Keratinocyte (primary cell): Measurements from ENCODE around the gene CDH8. TPM values are rescaled to one million over a fixed set of nuclear protein-coding genes. Genes with fewer than 3 reads are reported as not detected.

ENCODE experiments used
- DNase-seq: peaks from one replicate; pipeline ENCODE4 v3.0.0-alpha.2; 2011; ENCODE audit warnings: low read depth, missing footprints, low spot score
- FAIRE-seq: peaks from 2 replicates; lab custom pipeline; 2011; peaks lifted over from hg19 to GRCh38; lab: Jason Lieb, UNC
- H2AFZ ChIP-seq: 2 replicates; pipeline ENCODE4 v1.6.0; 2012; ENCODE audit warnings: low read length, control low read depth, inconsistent platforms; ENCODE audit not compliant: control insufficient read depth
- H3K27ac ChIP-seq: 2 replicates; pipeline ENCODE4 v1.5.1; 2011; ENCODE audit warnings: low read length; ENCODE audit not compliant: control insufficient read depth, insufficient read depth
- H3K27me3 ChIP-seq: 3 replicates; pipeline ENCODE4 v1.6.0; 2011; ENCODE audit warnings: low read length; ENCODE audit not compliant: control insufficient read depth, insufficient read depth; ENCODE audit errors: extremely low read depth
- H3K36me3 ChIP-seq, 2 experiments: 2 replicates in 1 of 2; 3 replicates in 1 of 2; pipeline ENCODE4 v1.5.1; 2011; ENCODE audit warnings: low read length in 2 of 2, mild to moderate bottlenecking in 1 of 2; ENCODE audit not compliant: control insufficient read depth in 2 of 2, insufficient read depth in 2 of 2; ENCODE audit errors: extremely low read depth in 1 of 2
- H3K4me1 ChIP-seq: 3 replicates; pipeline ENCODE4 v1.5.1; 2011; ENCODE audit warnings: low read length; ENCODE audit not compliant: control insufficient read depth, insufficient read depth; ENCODE audit errors: extremely low read depth
- H3K4me2 ChIP-seq: 3 replicates; pipeline ENCODE4 v1.6.0; 2011; ENCODE audit warnings: low read depth, low read length; ENCODE audit not compliant: control insufficient read depth, insufficient read depth; ENCODE audit errors: extremely low read depth
- H3K4me3 ChIP-seq, 3 experiments: fragments of 200-600 bp in 1 of 3; sonication (generic) in 1 of 3; 2 replicates in 2 of 3; 3 replicates in 1 of 3; pipeline ENCODE4 v1.5.1; 2011 to 2016; ENCODE audit warnings: low read length in 3 of 3, mild to moderate bottlenecking in 3 of 3, control low read depth in 2 of 3, inconsistent platforms in 1 of 3, low read depth in 1 of 3, mixed read lengths in 1 of 3, mixed run types in 1 of 3, moderate library complexity in 1 of 3; ENCODE audit not compliant: control insufficient read depth in 2 of 3, insufficient read depth in 2 of 3; ENCODE audit errors: extremely low read depth in 1 of 3
- H3K79me2 ChIP-seq: 2 replicates; pipeline ENCODE4 v1.6.0; 2012; ENCODE audit warnings: low read length; ENCODE audit not compliant: control insufficient read depth, insufficient read depth
- H3K9ac ChIP-seq: 3 replicates; pipeline ENCODE4 v1.6.0; 2011; ENCODE audit warnings: low read length; ENCODE audit not compliant: control insufficient read depth, insufficient read depth; ENCODE audit errors: extremely low read depth
- H3K9me1 ChIP-seq: 3 replicates; pipeline ENCODE4 v1.6.0; 2011; ENCODE audit warnings: low read length; ENCODE audit not compliant: control insufficient read depth, insufficient read depth; ENCODE audit errors: extremely low read depth
- H3K9me3 ChIP-seq: 2 replicates; pipeline ENCODE4 v1.5.1; 2012; ENCODE audit warnings: low read depth, low read length; ENCODE audit not compliant: control insufficient read depth
- H4K20me1 ChIP-seq: 3 replicates; pipeline ENCODE4 v1.6.0; 2011; ENCODE audit warnings: low read length; ENCODE audit not compliant: control insufficient read depth, insufficient read depth; ENCODE audit errors: extremely low read depth
- EZH2 ChIP-seq: IDR thresholded peaks from one replicate; pipeline ENCODE4 v1.6.1; 2012; ENCODE audit warnings: inconsistent platforms, mild to moderate bottlenecking, low read length, moderate library complexity
- dilution Hi-C: fragments of 300-500 bp; cut with MboI; formaldehyde crosslinking; loops from one replicate; pipeline ENCODE4 v1.7.0; 2020; ENCODE audit warnings: low sequenced_read_pairs; ENCODE audit not compliant: extremely low pct_ligation_motif_present
- polyA plus RNA-seq, 5 experiments: library from polyadenylated mRNA; depleted of rRNA in 3 of 5; stranded (reverse) in 3 of 5; stranded (forward) in 1 of 5; unstranded in 1 of 5; fragments of >200 nt; gene quantifications; 1 replicate in 1 of 5; 2 replicates in 3 of 5; 3 replicates in 1 of 5; pipeline versions ENCODE4 v1.2.1 to v1.2.3, GENCODE V29; 2011 to 2012; ENCODE audit warnings: missing spikeins in 2 of 5, low read depth in 1 of 5, low replicate concordance in 1 of 5
- TF ChIP-seq, protein P1 (sequence below), 3 experiments: IDR thresholded peaks in 1 of 3; conservative IDR thresholded peaks in 1 of 3; optimal IDR thresholded peaks in 1 of 3; 2 replicates in 2 of 3; 3 replicates in 1 of 3; pipeline versions ENCODE3 to v1.5.1; 2011; ENCODE audit warnings: low read length in 3 of 3, mild to moderate bottlenecking in 3 of 3, moderate library complexity in 2 of 3, control low read depth in 1 of 3, inconsistent platforms in 1 of 3; ENCODE audit not compliant: insufficient read depth in 2 of 3; ENCODE audit errors: extremely low read depth in 1 of 3

Gene CDH8
- polyA plus RNA-seq, 1 donor (not counting 4 experiments of a cell fraction or from before 2014, with no cell fraction given) = 0.18 TPM

DNA sequence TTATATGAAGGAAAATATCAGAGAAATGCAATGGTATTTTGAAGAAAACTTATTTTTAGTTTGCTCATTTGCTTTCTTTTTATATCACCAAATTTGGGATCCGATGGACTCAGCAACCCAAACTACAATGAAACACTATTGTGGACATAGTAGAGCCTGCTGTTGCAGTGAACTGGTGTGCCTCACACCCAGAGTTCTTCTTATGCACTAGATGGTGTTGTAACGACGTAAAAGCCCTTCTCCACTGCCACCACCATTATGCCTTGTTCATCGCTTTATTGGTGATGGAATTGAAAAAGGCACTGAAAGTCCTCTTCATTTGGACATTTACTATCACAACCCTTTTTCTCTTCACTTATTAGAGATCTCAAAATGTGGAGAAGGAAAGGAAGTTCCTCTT is 381.3 kb downstream of the CDH8 start:
- Histone ChIP-seq H3K36me3 (no peaks in the 10 kb centered on the region), H3K9me3 (no peaks in the 10 kb centered on the region), H3K4me1 (no peaks in the 10 kb centered on the region), H3K4me3 (no peak overlapping the region), H3K9ac (no peak overlapping the region), H3K27me3 (no peaks in the 10 kb centered on the region), H3K4me2 (no peak overlapping the region), H4K20me1 (no peaks in the 10 kb centered on the region), H3K9me1 (no peaks in the 10 kb centered on the region), H3K27ac (no peak overlapping the region), H2AFZ (no peak overlapping the region), H3K79me2 (no peaks in the 10 kb centered on the region)
- DNase-seq (no peak), FAIRE-seq (no peak)
- TF ChIP-seq, protein P1, sequence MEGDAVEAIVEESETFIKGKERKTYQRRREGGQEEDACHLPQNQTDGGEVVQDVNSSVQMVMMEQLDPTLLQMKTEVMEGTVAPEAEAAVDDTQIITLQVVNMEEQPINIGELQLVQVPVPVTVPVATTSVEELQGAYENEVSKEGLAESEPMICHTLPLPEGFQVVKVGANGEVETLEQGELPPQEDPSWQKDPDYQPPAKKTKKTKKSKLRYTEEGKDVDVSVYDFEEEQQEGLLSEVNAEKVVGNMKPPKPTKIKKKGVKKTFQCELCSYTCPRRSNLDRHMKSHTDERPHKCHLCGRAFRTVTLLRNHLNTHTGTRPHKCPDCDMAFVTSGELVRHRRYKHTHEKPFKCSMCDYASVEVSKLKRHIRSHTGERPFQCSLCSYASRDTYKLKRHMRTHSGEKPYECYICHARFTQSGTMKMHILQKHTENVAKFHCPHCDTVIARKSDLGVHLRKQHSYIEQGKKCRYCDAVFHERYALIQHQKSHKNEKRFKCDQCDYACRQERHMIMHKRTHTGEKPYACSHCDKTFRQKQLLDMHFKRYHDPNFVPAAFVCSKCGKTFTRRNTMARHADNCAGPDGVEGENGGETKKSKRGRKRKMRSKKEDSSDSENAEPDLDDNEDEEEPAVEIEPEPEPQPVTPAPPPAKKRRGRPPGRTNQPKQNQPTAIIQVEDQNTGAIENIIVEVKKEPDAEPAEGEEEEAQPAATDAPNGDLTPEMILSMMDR (optimal IDR thresholded peaks at IDR 0.05 in 1 of 3, IDR thresholded peaks at IDR 0.05 in 1 of 3, conservative IDR thresholded peaks at IDR 0.05 in 1 of 3; ENCODE audit: extremely low read depth in 1 of 3, insufficient read depth in 2 of 3, low read length in 3 of 3) = no peak
- no peak for TF ChIP-seq EZH2
- dilution Hi-C loops = no loop called here

DNA sequence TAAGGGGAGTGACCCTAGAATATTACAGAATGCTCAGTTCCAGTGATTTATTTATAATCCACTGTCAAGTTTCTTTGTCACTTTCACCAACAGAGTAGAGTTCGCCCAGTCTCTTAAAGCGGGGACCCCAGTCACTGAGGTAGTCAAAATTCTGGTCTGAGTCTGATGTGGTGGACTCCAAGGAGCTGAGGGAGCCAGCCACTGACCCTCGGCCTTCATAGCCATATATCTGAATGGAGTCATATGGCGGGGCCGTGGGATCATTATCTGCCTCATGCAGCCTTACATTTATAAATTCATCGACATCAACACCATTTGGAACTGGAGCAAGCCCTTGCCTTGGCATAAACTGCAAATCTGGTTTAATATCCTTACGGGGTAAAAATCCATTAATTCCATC is 382.7 kb downstream of the CDH8 start:
- TF ChIP-seq, protein P1 (optimal IDR thresholded peaks at IDR 0.05 in 1 of 3, IDR thresholded peaks at IDR 0.05 in 1 of 3, conservative IDR thresholded peaks at IDR 0.05 in 1 of 3; ENCODE audit: extremely low read depth in 1 of 3, insufficient read depth in 2 of 3, low read length in 3 of 3) = no peak
- no peak for TF ChIP-seq EZH2
- no peak overlapping the region for H3K27ac ChIP-seq
- H3K9me1 ChIP-seq = no peaks in the 10 kb centered on the region
- no peaks in the 10 kb centered on the region for H3K79me2 ChIP-seq
- no peaks in the 10 kb centered on the region for H3K9me3 ChIP-seq
- no peak for DNase-seq
- no peak for FAIRE-seq
- H2AFZ ChIP-seq = no peak overlapping the region
- no peak overlapping the region for H3K9ac ChIP-seq
- H3K4me1 ChIP-seq = no peaks in the 10 kb centered on the region
- H3K4me3 ChIP-seq = no peak overlapping the region
- H3K36me3 ChIP-seq = no peaks in the 10 kb centered on the region
- dilution Hi-C loops = no loop called here
- H3K4me2 ChIP-seq = no peak overlapping the region
- H3K27me3 ChIP-seq = no peaks in the 10 kb centered on the region
- H4K20me1 ChIP-seq = no peaks in the 10 kb centered on the region
